Small intestine (tissue), 7 donors: ENCODE data around the gene WFIKKN1. TPM values are rescaled to one million over a fixed set of nuclear protein-coding genes. Genes with fewer than 3 reads are reported as not detected.

Experiments used
- DNase-seq, 2 donors: peaks; one replicate each; pipeline versions ENCODE4 v3.0.0 to v3.0.0-alpha.2; 2013
- FAIRE-seq: peaks from 2 replicates; lab custom pipeline; 2012; peaks lifted over from hg19 to GRCh38; lab: Jason Lieb, UNC
- H3K27ac ChIP-seq, 3 donors: one replicate each; pipeline ENCODE4 v1.5.1; 2013; ENCODE audit warnings: low read length in 2 of 3, mild to moderate bottlenecking in 2 of 3, control low read depth in 1 of 3, inconsistent platforms in 1 of 3, low read depth in 1 of 3, moderate library complexity in 1 of 3
- H3K27me3 ChIP-seq, 3 donors: one replicate each; pipeline ENCODE4 v1.6.1; 2013; ENCODE audit warnings: low read length in 3 of 3, inconsistent platforms in 1 of 3; ENCODE audit not compliant: control insufficient read depth in 3 of 3, insufficient read depth in 3 of 3
- H3K36me3 ChIP-seq, 3 donors: one replicate each; pipeline ENCODE4 v1.6.1; 2013; ENCODE audit warnings: low read length in 3 of 3, inconsistent platforms in 1 of 3, low read depth in 1 of 3, mild to moderate bottlenecking in 1 of 3, moderate library complexity in 1 of 3; ENCODE audit not compliant: control insufficient read depth in 3 of 3, insufficient read depth in 2 of 3
- H3K4me1 ChIP-seq, 3 donors: one replicate each; pipeline ENCODE4 v1.6.1; 2013; ENCODE audit warnings: low read length in 2 of 3, inconsistent platforms in 1 of 3, low read depth in 1 of 3, mild to moderate bottlenecking in 1 of 3, moderate library complexity in 1 of 3; ENCODE audit not compliant: control insufficient read depth in 3 of 3, insufficient read depth in 2 of 3
- H3K4me3 ChIP-seq, 3 donors: one replicate each; pipeline ENCODE4 v1.5.1; 2013; ENCODE audit warnings: low read length in 3 of 3, control low read depth in 1 of 3, inconsistent platforms in 1 of 3, low read depth in 1 of 3, mild to moderate bottlenecking in 1 of 3, moderate library complexity in 1 of 3
- H3K9me3 ChIP-seq, 2 donors: one replicate each; pipeline ENCODE4 v1.6.1; 2013; ENCODE audit warnings: low read depth in 1 of 2, low read length in 1 of 2; ENCODE audit not compliant: control insufficient read depth in 2 of 2, insufficient read depth in 1 of 2
- WGBS, 3 donors: extraction: QIAGEN DNeasy Blood & Tissue Kit; methylation state at CpG; one replicate each; pipeline ENCODE4 v1.1.7; 2013; 5-methylcytosine and 5-hydroxymethylcytosine counted together
- polyA plus RNA-seq, 4 donors: library from polyadenylated mRNA; stranded (reverse) in 3 of 4; unstranded in 1 of 4; fragments of 200-250 nt in 3 of 4; fragments of 120-200 nt in 1 of 4; gene quantifications; one replicate each; pipeline versions ENCODE4 v1.2.1 to v1.2.3, GENCODE V29; 2013
- donor health status: healthy with polysubstance abuse.
- donor health status: control.
- donor health status: control.
- donor health status: Bipolar disorder and iron deficiency.
- donor health status: healthy.

WFIKKN1 gene
- polyA plus RNA-seq, 4 donors: 0.60 to 7.6 (median 3.6) TPM

DNA sequence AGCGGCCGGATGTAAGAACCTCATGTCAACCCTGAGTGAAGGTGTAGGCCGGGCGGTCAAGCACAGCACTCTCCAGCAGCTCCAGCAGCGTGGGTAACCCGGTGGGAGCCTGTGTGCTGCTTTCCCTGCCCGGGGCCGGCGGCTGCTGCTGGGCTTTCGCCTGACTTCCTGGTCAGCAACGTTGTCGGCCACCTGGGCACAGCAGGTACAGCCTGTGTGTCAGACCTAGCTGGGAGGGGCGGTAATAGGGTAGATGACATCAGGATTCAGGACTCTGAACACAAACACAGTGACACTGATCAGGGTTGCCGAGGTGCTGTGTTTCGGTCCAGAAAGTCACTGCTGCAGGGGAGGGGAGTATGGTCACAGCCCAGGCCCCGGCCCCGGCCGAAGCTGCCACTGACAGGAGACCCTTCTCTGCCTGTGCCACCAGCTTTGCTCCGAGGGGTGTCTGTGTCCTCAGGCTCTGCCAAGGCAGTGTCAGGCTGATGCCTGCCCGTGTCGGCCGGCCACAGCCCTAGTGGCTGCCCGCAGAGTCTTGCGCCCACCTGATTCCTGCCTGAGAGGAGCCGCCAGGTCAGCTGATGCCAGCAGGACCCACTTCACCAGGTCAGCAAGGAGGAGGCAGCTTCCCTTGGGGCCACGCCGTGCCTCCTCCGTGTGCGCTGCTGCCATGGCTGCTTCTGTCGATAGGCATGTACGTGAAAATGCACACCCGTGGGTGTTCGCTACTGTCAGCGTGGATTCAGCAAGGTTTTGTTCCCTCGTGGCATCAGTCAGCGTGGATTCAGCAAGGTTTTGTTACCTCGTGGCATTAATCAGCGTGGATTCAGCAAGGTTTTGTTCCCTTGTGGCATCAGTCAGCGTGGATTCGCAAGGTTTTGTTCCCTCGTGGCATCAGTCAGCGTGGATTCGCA is 31.7 kb upstream of the WFIKKN1 start:
- FAIRE-seq: no peak
- H3K4me1 ChIP-seq: peaks cover 0 to 9% (median 3%) of the 10 kb centered on the region in 3 donors
- WGBS, 3 donors: 89 to 96% (median 89%) methylated on average over 40 to 43 of the region's 43 CpGs
- DNase-seq: peak in 1 of 2 donors; percentile 61
- no peak overlapping the region for H3K4me3 ChIP-seq
- H3K36me3 ChIP-seq: peaks cover 0 to 72% (median 0%) of the 10 kb centered on the region in 3 donors
- no peaks in the 10 kb centered on the region for H3K9me3 ChIP-seq
- H3K27ac ChIP-seq: peak overlapping the region in 1 of 3 donors; percentile 8
- H3K27me3 ChIP-seq: no peaks in the 10 kb centered on the region

- H3K4me3 ChIP-seq: no peak overlapping the region
- H3K36me3 ChIP-seq: peaks cover 0 to 72% (median 0%) of the 10 kb centered on the region in 3 donors
- FAIRE-seq (no peak), DNase-seq (peak; percentile 28 to 29)
- 46 to 55% (median 50%) methylated on average over 7 of the region's 7 CpGs for WGBS, 3 donors
- H3K4me1 ChIP-seq: no peaks in the 10 kb centered on the region
- no peak overlapping the region for H3K27ac ChIP-seq
- peaks cover 0 to 13% of the 10 kb centered on the region in 2 donors for H3K9me3 ChIP-seq
- H3K27me3 ChIP-seq: no peaks in the 10 kb centered on the region
Measured at GRCh38 chr16:600781-601180, 30.0 kb upstream of the WFIKKN1 start.

- 75 to 91% (median 83%) methylated on average over 5 of the region's 5 CpGs for WGBS, 3 donors
- no peaks in the 10 kb centered on the region for H3K4me1 ChIP-seq
- H3K36me3 ChIP-seq: peaks cover 0 to 57% (median 0%) of the 10 kb centered on the region in 3 donors
- peaks cover 0 to 13% of the 10 kb centered on the region in 2 donors for H3K9me3 ChIP-seq
- no peak overlapping the region for H3K4me3 ChIP-seq
- no peaks in the 10 kb centered on the region for H3K27me3 ChIP-seq
- FAIRE-seq (no peak), DNase-seq (no peak)
- H3K27ac ChIP-seq: no peak overlapping the region
Measured at GRCh38 chr16:603933-604332, 26.9 kb upstream of the WFIKKN1 start.

DNA sequence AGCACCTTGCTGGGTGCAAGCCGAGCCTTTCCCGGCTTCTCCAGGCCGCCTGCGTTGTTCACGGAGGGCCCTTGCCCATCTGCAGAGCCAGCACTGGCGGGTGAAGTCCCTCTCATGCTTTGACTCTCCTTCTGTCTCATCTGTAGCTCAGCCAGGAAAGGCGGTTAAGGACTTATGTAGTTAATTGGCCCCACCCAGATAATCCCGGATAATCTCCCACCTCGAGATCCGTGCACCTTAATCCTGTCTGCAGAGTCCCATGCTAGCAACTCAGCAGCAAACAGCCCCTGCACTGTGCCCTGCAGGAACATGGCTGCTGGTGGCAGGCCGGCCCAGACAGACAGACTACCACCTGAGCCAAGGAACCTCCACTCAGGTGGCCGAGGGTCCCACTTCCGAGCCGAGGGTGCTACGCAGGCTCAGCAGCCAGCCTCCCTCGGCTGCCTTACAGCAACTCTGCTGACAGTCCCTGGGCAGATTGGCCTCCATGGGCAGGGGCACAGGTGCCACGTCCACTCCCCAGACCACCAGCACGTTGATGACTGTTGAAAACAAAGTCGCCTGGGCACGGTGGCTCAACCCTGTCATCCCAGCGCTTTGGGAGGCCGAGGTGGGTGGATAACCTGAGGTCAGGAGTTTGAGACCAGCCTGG is 24.0 kb upstream of the WFIKKN1 start:
- Histone ChIP-seq H3K4me3 (no peak overlapping the region), H3K27ac (no peak overlapping the region), H3K36me3 (peaks cover 0 to 40% (median 0%) of the 10 kb centered on the region in 3 donors), H3K27me3 (no peaks in the 10 kb centered on the region), H3K4me1 (no peaks in the 10 kb centered on the region), H3K9me3 (peaks cover 0 to 19% of the 10 kb centered on the region in 2 donors)
- FAIRE-seq (no peak), DNase-seq (no peak)
- WGBS, 3 donors: 84 to 93% (median 92%) methylated on average over 22 of the region's 22 CpGs

GRCh38 chr16:608019-608418 is 22.8 kb upstream of the WFIKKN1 start:
- DNase-seq (no peak), FAIRE-seq (no peak)

DNA sequence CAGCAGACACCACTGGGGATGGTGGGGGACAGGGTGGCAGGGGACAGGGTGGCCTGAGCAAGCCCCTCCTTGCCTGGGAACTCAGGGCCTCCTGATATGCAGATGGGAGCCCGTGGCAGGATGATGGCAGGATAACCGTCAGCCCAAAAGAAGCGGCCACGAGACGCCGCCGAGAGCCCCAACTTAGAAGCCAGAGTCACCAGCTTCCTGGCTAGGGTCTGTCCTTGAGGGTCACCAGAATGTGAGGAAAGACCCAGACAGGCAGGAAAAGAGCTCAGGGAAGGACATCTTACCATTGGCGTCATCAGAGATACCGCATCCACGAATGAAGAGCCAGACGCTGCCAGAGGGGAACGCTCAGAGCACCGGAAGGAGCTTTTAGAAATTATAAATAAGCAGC is 21.5 kb upstream of the WFIKKN1 start:
- no peak for FAIRE-seq
- WGBS, 3 donors: 87 to 89% (median 88%) methylated on average over 13 of the region's 13 CpGs

More at GRCh38 chr16:608019-608418, 22.8 kb upstream of the WFIKKN1 start:
- Histone ChIP-seq H3K36me3 (peaks cover 0 to 32% (median 0%) of the 10 kb centered on the region in 3 donors), H3K4me3 (no peak overlapping the region), H3K27ac (no peak overlapping the region), H3K27me3 (no peaks in the 10 kb centered on the region), H3K9me3 (peaks cover 0 to 19% of the 10 kb centered on the region in 2 donors), H3K4me1 (no peaks in the 10 kb centered on the region)
- WGBS, 3 donors: 65 to 70% (median 66%) methylated on average over 10 of the region's 10 CpGs

GRCh38 chr16:609984-610383 is 20.8 kb upstream of the WFIKKN1 start:
- Histone ChIP-seq H3K36me3 (peaks cover 0 to 35% (median 0%) of the 10 kb centered on the region in 3 donors), H3K27me3 (no peaks in the 10 kb centered on the region), H3K27ac (no peak overlapping the region), H3K4me3 (no peak overlapping the region), H3K4me1 (no peaks in the 10 kb centered on the region), H3K9me3 (peaks cover 0 to 23% of the 10 kb centered on the region in 2 donors)
- FAIRE-seq (no peak), DNase-seq (no peak)
- WGBS, 3 donors: 74 to 86% (median 83%) methylated on average over 14 of the region's 14 CpGs

More for the DNA sequence above, 21.5 kb upstream of the WFIKKN1 start:
- H3K9me3 ChIP-seq: peaks cover 0 to 28% of the 10 kb centered on the region in 2 donors
- H3K27ac ChIP-seq: no peak overlapping the region
- H3K4me3 ChIP-seq: no peak overlapping the region
- peaks cover 0 to 34% (median 0%) of the 10 kb centered on the region in 3 donors for H3K36me3 ChIP-seq
- no peak for DNase-seq
- H3K4me1 ChIP-seq: no peaks in the 10 kb centered on the region
- H3K27me3 ChIP-seq: no peaks in the 10 kb centered on the region
